GM21723 (cell line): ENCODE measurements around the gene PTPRQ.
A peak's percentile ranks its signal among the peaks of the same experiment; 100 is the strongest.
"Not testable (repeated sequence)": the region's sequence is repeated elsewhere in the genome, so short reads cannot be mapped to it uniquely, and the experiment has no call there.

Experiments
- ATAC-seq: cut with Tn5 transposase; IDR thresholded peaks from one replicate; pipeline ENCODE4 v1.9.1; 2021; ENCODE audit warnings: mild to moderate bottlenecking, moderate library complexity; ENCODE audit not compliant: unreplicated experiment

Gene PTPRQ, protein sequence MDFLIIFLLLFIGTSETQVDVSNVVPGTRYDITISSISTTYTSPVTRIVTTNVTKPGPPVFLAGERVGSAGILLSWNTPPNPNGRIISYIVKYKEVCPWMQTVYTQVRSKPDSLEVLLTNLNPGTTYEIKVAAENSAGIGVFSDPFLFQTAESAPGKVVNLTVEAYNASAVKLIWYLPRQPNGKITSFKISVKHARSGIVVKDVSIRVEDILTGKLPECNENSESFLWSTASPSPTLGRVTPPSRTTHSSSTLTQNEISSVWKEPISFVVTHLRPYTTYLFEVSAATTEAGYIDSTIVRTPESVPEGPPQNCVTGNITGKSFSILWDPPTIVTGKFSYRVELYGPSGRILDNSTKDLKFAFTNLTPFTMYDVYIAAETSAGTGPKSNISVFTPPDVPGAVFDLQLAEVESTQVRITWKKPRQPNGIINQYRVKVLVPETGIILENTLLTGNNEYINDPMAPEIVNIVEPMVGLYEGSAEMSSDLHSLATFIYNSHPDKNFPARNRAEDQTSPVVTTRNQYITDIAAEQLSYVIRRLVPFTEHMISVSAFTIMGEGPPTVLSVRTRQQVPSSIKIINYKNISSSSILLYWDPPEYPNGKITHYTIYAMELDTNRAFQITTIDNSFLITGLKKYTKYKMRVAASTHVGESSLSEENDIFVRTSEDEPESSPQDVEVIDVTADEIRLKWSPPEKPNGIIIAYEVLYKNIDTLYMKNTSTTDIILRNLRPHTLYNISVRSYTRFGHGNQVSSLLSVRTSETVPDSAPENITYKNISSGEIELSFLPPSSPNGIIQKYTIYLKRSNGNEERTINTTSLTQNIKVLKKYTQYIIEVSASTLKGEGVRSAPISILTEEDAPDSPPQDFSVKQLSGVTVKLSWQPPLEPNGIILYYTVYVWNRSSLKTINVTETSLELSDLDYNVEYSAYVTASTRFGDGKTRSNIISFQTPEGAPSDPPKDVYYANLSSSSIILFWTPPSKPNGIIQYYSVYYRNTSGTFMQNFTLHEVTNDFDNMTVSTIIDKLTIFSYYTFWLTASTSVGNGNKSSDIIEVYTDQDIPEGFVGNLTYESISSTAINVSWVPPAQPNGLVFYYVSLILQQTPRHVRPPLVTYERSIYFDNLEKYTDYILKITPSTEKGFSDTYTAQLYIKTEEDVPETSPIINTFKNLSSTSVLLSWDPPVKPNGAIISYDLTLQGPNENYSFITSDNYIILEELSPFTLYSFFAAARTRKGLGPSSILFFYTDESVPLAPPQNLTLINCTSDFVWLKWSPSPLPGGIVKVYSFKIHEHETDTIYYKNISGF (N-terminal part only)

DNA sequence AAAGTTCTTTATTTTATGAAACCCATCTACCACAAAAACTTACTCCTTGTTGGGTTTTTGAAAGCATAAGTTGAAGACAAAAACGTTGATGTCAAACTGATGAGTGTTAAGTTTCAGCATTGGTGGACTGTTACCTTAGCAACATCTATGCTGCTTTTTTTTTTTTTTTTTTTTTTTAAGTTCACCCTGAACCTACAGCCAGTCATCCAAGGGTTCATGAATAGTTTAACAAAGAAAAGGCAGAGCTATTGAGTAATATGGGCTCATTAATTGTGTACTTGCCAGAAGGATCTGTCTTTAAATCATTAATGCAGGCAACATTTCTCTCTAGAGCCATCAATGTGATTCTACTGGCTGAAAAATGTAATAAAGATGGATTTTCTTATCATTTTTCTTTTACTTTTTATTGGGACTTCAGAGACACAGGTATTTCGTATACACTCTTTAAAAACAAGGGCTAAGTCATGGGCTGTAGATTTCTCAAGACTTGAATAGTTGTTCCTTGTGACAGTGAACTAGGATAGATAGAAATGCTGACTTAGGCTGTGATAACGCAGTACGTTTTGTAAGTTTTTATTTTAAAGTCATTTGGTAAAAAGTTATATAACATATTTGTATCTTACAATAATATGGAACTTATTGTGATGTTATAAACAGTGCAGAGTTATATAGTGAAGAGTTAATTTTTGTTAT lies at the start of gene PTPRQ:
Gene PTPRQ, plus strand, starts transcription at position 262 of the 693 bp plus-strand sequence. Its CDS starts 111 bp downstream, at position 373.
- no peak for ATAC-seq

DNA sequence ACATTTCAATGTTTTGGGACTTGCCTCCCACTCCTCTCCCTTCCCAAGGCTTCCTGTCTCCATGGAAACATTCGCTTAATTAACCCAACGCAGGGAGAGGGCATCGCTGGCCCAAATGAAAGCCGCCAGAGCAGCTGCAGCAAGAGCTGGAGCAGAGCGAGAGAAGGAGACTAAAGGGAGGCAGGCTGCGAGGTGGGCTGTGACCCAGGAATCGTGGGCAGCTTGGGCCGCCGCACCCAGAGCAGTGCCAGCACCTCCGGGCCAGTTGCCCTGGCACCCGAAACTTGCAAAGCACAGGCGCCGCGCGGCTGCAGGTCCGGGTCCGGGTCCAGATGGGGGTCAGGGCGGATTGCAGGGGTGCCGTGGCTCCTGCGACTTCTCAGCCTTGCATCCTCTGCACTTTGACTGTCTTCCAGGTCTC lies 43.5 kb upstream of the PTPRQ start:
- ATAC-seq = no peak

DNA sequence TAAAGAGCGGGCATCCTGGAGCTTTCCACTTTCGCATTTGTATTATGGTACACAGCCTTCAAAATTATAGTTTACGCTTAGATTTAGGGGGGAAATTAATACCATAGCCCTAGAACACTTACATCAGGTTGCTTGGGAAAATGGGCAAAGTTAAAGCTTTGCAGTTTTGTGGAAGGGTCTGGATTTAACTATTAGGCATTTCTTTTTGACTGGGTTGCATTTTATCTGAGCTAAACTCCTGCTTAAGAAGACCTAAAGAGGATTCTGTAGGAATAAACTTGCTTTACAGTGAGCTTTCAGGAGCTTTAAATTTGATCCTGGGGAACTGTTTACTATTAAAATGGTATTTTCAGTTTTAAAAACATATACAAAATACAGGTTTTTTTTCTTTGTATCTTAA lies 42.8 kb upstream of the PTPRQ start:
- ATAC-seq = no peak

DNA sequence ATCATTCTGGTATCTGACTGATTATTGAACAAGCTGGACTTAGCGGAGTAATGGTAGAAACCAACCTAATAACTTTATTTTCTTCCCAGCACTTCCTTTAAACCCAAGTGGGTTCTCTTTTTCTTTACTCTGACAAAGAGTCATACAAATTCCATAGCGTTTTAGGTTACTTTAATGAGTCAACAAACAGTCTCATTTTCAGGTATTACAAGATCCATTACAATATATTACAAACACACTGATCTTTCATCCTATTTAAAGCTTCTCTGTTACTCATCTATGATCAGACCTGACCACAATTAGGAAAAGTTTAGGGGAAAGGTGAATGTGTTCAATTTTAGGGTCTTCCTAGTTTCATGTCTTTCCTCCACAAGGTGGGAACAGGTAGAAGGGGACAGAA lies 39.4 kb upstream of the PTPRQ start:
- no peak for ATAC-seq

DNA sequence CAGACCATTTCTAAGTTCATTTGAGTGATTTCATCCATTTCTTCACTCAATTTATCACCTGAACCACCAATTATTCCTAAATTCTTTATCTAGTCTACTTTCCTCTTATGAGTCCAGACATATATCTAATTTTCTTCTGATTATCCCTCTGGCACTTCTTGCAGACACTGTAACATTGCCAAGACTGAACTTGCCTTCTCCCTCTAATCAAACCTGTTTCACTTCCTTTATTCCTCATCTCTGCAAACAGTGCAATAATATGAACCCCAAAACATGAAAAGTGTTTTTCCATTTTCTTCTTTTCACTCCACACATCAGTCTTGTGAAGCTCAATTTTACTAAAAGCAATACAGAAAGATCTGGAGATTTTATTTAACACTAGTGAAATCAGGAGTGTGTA lies 37.8 kb upstream of the PTPRQ start:
- no peak for ATAC-seq

DNA sequence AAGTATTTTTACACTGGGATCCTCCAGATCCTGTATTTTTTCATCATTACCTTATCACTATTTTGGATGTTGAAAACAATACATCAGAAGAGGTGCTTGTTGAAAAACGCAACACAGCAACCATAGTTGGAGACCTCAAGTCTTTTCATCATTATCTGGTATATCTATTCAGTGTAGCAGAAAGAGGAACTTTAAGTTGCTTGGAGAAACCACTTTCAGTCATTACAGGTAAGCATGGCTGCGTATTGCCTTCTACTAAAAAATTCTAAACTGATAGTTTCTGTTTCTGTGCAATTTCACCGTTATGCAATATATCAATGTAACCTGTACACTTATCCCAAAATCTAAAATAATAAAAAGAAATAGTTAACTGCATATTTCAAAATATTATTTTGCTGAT lies 32.2 kb upstream of the PTPRQ start:
- ATAC-seq = peak; percentile 58

DNA sequence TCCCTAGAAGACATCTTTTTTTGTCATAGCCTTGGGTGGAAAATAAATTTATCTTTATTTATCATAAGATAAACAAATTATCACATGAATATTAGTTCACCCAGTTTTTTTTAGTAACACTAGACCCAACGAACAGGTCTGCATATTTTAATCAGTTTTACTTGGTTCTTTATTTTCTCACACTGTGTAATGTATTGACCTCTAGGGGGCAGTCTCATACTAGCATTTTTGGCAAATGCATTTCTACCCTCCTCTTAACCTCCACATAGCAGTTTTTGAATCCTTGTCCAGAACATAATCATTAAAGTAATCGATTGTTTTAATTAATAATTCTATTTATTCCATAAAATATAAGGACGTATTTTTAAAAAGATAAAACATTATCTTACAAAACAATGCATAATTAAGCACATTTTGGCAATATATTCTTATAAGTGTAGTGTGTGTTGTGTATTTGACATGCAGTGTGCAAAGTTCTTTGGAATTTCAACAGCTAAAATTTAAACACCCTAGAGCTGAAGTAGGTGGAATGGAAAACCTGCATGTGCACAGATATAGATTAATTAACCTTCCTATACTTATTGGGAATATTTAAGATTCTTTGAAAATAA lies 31.6 kb upstream of the PTPRQ start:
- ATAC-seq = no peak

DNA sequence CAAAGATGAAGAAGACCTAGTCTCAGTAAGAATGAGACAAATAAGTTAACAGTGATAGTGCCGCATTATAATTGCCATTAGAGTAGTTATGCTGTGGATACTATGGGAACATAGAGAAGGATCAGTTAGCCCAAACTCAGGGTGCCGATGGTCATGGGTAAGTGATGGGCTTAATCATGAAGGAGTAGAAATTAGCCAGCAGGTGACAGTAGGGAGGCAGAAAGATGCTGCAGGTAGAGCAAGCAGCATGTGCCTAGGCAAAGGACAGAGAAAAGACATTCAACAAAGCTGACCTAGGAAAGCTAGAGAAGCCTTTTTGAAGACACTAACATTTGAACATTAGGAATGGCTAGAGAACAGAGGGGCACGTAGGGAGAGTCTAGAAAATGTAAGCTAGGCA lies 30.6 kb upstream of the PTPRQ start:
- no peak for ATAC-seq

DNA sequence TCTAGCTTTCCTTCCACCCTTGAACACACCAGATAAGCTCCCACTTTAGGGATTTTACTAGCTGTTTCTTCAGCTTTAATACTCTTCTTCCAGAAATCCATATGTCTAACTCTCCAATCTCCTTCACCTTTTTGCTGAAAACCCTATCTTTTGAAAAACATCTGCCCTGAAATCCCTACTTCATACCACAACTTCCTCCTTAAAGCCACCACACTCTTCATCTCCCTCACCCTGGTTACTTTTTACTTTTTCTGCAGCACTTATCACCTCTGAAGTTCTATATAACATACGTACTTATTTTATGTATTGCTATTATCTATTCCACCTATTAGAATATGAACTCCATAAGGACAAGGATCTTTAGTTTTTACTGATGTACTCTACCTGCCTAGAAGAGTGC lies 28.6 kb upstream of the PTPRQ start:
- ATAC-seq = no peak

DNA sequence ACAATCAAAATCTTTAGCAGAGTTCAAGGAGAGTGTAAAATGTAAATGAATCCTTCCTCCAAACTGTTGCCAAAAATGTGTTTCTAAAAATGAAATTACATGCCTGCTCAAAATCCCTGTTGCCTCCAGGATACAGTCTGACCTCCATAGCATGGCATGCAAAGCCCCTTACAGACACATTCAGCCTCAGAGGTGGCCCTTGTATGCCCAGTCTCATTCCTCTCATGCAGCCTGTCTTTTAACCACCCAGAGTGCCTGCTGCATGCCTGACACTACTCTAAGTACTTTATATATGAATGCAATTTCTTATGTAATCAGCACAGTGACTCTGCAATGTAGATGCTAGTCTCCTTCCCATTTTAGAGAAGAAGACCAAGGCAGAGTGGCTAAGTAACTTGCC lies 24.4 kb upstream of the PTPRQ start:
- no peak for ATAC-seq

DNA sequence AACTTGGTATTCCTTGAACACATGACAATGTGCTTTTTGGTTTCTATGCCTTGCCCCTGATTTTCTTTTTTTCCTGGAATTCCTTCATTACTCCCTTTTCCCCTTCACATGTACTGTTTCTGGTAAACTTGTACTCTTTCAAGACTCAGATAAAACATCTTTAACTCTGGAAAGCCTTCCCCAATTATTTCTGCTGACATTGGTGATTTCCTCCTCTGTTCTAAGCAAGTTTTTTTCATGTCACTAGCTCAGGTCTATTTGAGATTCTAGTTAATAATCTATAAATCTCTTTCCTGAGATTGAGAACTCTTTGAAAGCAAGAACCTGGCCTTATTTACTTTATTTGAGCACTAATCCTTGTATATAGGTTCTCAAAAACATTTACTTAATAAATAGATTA lies 24.0 kb upstream of the PTPRQ start:
- no peak for ATAC-seq

DNA sequence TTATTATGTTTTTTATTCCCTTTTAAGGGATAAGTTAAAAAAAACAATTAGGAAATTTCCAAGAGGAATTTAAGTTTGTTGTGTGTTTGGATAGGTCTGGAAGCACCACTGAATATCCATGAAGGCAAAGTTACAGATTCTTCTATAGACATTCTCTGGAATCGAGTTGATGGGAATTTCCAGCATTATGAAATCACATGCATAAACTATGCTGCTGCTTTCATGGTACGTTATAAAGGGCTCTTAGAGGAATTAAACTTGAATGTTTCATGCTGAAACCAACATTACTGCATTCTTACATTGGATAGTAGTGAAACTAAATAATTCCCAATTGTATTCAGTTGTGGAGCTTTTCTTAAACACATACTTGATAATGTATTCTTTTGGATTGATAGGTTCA lies 21.5 kb upstream of the PTPRQ start:
- ATAC-seq = no peak

DNA sequence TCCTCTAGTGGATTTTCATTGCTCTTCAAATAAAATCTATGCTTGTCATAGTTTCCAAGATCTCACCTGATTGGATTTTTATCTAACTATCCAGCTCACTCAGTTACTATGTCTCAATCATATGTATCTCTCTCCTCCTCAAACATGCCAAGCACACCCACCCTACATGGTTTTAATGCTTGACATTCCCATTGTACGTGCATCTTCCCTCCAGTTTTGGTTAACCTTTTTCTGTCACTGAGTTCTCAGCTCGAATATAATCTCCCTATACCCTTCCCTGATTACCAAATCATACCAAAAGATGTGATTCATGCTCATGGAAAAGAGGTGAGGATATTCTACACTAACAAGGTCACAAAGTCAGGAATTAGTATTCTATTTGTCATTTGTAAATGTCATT lies 12.0 kb upstream of the PTPRQ start:
- ATAC-seq = no peak

DNA sequence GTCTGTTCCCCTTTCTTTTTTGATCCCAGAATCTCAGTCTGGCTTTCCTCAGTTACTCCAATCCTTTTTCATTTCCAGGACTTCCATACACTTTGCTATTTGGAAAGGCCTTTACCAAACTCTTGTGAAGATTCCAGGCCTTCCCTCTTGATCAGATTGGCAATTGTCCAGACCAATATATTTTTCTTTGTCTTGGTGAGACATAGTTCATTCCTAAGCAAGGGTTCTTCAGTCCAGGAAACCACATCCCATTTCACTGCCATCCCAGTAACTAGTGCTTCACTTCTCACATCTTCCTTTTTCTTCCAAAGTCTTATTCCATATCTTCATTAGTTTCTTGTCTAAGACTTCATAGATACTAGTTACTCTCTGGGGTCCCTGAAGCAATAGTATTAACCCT lies 2.1 kb upstream of the PTPRQ start:
- ATAC-seq = no peak

DNA sequence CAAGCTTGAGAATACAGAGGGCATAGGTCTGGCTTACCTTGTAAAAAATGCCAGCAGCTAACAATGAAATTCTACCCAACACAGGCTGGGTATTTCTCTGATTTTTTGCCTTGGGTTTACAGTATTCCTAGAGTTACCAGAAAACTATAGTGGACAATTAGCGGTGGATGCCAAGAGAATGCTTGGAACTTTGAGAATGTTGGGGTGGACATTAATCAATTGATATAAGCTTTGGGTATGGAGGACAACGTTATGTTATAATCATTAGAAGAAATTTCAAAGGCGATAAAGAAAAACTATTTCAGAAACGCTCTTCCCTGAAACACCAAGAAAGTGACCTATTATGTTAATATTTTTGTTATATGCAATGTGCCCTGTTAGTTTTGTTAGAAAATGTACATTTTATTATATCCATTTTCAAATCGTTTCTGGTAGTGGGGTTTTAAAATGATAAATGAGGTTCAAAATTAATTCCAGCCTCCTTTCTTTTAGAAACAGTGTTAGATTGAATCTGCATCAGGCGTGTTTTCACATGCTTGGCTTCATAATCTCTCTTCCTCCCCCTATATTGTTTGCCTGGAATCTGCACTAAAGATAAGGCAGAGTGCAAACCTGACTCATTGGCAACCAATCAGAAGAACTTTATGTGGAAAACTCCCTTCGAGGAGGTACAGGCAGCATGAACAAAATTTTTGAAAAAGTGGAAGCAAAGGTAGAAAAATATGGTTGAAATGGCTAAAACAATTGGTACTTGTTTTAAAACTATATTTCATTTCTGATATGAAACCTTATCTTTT lies 1.4 kb upstream of the PTPRQ start:
- ATAC-seq = no peak

DNA sequence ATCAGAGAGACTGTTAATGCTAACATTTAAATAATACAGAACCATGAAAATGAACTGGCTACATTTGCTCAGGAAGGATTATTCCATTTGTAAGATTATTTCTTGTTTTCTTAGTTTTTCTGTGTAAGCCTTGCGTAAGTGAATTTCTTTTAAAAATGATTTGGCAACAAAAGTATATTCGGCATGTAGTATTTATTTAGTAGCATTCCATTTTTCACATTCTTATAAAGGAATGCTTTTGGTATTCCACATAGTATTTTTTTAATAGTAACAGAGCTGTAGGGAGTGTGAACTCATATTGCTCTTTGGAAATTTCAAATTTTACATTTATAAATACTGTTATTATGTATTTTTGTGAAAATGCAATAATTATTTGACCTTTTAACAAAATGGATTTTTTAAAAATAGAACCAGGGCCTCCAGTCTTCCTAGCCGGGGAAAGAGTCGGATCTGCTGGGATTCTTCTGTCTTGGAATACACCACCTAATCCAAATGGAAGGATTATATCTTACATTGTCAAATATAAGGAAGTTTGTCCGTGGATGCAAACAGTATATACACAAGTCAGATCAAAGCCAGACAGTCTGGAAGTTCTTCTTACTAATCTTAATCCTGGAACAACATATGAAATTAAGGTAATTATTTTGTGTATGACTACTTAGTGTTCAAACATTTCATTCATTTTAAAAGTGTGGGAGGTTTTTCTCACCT lies 1.2 kb downstream of the PTPRQ start:
- no peak for ATAC-seq

DNA sequence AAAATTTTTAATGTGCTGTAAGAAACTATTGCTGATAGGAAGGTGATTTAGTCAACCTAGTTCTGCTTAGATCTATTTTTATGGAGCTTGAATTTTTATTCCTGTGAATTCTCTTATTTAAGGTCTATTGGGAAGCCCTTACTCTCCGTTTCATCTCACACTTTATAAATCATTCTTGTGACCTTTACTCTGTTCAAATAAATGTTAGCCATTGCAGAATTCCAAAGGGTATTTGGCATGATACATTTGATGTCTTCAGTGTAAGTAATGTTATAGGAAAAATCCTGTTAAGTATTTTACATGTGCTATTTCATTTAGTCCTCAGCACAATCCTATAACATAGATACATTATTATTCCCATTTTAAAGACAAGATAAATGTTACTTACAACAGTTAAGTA lies 12.5 kb downstream of the PTPRQ start:
- ATAC-seq = no peak

DNA sequence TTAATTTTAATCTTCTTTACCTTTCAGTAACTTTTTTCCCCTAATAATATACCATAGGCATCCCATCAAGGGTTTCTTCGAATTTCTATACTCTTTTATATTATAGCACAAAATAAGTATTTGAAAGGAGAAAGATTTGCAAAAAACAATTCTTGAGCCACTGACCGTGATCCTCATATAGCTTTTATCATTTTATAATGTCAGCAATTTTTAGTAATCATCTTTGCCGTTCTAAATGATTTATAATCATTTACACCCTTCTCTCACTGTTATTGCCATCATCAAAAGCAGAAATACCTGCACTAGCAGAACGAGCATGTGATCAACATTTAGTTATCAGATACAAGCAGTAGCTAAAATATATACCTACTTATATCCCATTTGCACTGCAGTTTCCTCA lies 16.9 kb downstream of the PTPRQ start:
- ATAC-seq = no peak

DNA sequence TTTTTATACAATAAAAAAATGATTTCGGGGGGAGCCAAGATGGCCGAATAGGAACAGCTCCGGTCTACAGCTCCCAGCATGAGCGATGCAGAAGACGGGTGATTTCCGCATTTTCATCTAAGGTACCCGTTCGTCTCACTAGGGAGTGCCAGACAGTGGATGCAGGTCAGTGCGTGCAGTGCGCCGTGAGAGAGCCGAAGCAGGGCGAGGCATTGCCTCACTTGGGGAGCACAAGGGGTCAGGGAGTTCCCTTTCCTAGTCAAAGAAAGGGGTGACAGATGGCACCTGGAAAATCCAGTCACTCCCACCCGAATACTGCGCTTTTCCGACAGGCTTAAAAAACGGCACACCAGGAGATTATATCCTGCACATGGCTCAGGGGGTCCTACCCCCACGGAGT lies 17.8 kb downstream of the PTPRQ start:
- ATAC-seq = not testable (repeated sequence)
